Skin epidermis (tissue), 12 donors: Measurements from ENCODE around the gene SCT.
A peak's percentile ranks its signal among the peaks of the same experiment; 100 is the strongest.

Experiments
- H3K27ac ChIP-seq, 21 experiments: fragments of 200-600 bp; sonication (generic) in 11 of 21; one replicate each; pipeline ENCODE4 v1.5.0; 2020; ENCODE audit warnings: mild to moderate bottlenecking in 3 of 21, inconsistent platforms in 2 of 21, moderate library complexity in 2 of 21
- H3K4me3 ChIP-seq, 7 experiments: fragments of 200-600 bp; sonication (generic) in 2 of 7; one replicate each; pipeline ENCODE4 v1.5.0; 2020; ENCODE audit warnings: inconsistent platforms in 2 of 7, mild to moderate bottlenecking in 2 of 7, moderate library complexity in 1 of 7

SCT gene

DNA sequence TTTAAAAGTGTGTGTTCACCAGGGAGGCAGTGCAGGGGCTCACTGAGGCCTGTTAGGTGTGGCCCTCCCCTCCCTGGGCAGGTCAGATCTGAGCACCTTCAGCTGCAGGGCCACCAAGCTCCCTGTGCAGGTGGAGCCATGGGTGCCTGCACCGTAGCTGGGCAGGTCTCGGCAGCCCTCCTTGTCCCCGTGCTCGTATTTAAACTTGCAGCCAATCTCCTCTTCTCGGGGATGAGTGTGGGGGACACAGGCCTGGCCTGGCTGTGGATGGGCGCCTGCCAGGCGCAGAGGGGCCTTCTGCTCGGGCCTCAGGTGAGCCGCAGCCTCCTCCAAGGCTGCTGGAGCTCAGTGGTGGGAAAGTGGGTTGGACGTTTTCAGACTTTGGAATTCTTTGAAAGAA lies 31.6 kb downstream of the SCT start:
- no peak overlapping the region for H3K4me3 ChIP-seq
- no peak overlapping the region for H3K27ac ChIP-seq

DNA sequence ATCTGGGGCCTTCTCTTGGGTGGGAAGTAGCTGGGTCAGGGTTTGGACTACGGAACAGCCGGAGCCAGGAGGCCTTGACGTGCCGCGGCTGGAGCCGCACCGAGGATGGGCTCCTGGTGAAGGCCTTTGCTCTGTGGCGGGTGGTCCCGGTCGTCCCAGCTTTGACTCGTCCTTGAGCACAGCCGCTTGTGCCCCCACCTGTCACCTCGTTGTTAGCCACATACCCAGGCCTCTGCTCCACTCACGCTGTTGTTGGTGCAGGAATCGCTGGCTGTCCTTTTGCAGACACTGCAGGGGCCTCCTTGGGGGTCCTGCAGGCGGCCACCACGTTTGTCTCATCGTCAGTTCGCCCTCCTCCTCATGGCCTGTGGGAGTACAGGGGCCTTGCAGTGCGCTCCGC lies 33.6 kb downstream of the SCT start:
- Histone ChIP-seq H3K27ac (no peak overlapping the region), H3K4me3 (no peak overlapping the region)

DNA sequence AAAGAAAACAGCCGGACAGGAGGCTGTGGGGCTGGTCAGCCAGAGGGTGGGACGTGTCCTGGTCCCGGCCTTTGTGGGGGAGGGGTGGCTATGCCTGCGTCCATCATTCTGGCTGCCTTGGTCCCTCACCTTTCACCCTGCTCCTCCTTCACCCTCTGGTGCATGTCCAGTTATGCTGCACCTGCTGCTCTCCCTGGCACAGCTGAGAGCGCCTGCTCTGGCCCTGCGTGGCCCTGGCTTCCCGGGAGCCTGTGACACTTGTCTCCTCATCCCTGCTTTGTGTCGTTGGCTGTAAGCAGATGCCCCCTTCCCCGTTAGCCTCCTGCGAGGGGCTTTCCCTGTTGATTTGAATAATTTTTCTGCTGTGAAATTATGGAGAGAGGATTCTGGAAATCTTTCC lies 34.1 kb downstream of the SCT start:
- H3K4me3 ChIP-seq: no peak overlapping the region

DNA sequence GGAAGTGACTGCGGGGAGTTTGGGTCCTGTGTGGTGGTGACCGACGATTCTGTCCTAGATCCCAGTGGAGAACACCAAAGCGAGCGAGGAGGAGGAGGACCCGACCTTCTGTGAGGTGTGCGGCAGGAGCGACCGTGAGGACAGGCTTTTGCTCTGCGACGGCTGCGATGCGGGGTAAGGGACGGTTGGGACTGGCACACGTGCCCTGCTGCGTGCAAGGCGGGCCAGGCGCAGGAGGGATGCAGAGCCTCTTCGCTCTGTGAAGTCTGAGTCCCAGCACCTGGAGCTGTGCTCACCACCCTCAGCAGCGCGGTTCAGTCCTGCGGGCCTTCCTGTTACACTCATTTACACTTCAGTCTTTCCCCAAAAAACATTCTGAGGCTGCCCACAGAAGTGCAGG lies 34.5 kb downstream of the SCT start:
- H3K27ac ChIP-seq: no peak overlapping the region
- no peak overlapping the region for H3K4me3 ChIP-seq

More for the DNA sequence above, 34.1 kb downstream of the SCT start:
- H3K27ac ChIP-seq: no peak overlapping the region

DNA sequence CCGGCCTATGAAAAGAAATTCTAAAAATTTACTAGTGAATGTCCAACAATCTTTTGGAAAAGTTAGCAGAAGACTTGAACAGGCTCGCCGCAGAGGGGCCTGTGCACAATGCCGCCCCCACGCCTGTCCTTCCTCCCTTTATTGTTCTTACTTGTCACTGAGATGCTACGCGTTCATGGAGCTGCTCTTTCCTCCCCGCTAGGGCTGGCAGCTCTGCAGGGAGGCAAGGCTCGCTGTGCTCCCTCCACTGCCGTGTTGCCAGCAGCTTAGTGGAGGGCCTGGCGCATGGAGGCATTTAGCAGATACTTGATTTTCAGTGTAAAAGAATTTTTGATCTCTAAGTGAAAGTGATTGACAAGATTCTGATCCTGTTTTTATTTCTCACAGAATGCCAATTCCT lies 36.0 kb downstream of the SCT start:
- Histone ChIP-seq H3K27ac (no peak overlapping the region), H3K4me3 (no peak overlapping the region)

DNA sequence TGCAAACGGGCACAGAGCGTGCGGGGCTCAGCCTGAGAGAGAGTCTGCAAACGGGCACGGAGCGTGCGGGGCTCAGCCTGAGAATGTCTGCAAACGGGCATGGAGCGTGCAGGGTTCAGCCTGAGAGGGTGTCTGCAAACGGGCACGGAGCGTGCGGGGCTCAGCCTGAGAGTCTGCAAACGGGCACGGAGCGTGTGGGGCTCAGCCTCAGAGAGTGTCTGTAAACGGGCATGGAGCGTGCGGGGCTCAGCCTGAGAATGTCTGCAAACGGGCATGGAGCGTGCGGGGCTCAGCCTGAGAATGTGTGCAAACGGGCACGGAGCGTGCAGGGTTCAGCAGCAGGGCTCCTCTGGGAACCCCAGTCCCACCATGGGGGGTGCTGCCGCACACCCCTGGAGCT lies 37.2 kb downstream of the SCT start:
- H3K27ac ChIP-seq: no peak overlapping the region
- H3K4me3 ChIP-seq: no peak overlapping the region

DNA sequence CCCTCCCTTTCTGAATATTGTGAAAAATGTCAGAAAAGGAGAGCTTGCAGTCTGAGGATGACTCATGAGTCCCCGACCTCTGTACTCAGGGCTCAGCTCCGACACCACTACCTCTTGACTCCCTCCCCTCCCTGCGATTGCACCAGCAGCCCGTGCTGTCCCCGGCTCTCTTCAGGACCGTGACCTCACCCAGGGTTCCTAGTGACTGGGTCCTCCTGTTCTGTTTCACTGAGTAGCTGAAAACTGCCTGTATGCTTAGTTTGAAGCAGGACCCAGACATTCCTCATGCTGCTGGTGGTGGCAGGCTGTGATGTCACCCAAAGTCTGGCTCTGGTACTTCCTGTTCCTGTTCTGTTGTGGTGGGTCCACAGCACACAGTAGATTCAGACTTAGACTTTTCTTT lies 39.0 kb downstream of the SCT start:
- H3K27ac ChIP-seq: peak overlapping the region in 9 of 21 experiments; percentile 11 to 70 (median 49)
- H3K4me3 ChIP-seq: no peak overlapping the region

DNA sequence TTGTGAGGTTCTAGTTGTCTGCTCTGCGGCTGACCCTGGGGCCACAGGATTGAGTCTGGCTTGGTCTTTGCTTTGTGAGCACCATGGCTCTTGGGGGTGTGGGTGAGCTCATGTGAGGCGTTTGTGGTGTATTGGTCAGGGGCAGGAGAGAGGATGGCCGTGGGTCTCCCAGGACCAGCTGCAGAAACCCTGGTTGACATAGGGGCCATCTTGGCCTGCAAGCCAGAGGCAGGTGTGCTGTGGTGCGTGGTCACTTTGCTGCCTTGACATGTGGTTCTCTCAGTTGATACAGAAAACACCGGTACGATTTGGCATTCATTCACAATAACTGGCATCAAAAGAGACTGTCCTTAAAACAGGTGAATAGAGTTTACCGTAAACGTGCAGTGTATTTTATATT lies 39.4 kb downstream of the SCT start:
- no peak overlapping the region for H3K4me3 ChIP-seq
- peak overlapping the region in 8 of 21 experiments; percentile 30 to 70 (median 52) for H3K27ac ChIP-seq

DNA sequence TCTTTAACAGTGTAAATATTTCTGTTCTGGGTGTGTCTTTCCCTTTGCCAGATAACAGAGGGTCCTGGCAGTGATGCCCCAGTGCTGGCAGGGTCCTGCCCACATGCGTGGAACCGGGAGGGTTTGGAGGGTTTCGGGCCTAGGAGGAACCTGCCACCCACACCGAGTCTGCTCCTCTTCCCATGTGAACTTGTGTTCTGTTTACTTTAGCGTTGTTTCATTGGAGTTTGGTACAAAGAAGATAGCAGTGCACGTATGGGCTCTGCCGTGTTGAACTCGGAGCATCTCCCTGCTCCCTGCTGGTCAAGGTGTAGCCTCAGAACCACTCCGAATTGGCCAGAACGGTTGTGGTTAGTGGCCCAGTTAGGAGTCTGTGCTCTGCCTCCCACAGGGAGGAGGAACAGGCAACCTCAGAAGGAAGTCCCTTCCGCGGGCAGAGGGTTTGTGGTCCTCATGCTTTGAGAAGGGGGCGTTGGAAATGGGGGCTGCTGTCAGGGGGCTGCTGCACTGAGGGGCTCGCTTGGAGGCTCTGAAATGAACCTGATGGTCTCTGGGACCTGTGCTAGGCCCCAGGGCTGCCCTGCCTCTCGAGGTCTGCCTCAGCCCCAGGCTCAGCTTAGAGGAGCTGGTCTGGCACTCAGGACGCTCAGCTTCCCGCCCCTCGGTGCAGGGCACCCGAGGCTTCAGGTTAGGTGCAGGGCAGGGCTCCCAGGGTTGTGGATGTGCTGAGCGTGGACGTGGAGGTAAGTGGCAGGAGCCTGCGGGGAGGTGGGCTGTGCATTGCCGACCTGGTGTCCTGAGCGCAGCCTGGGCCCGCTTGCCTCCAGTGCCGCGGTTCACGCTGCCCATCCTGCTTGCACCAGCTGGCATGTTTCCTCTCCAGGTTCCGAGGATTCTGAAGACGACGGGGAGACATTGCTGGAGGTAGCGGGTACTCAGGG lies 40.3 kb downstream of the SCT start:
- Histone ChIP-seq H3K4me3 (no peak overlapping the region), H3K27ac (peak overlapping the region in 2 of 21 experiments; percentile 37 to 70)

DNA sequence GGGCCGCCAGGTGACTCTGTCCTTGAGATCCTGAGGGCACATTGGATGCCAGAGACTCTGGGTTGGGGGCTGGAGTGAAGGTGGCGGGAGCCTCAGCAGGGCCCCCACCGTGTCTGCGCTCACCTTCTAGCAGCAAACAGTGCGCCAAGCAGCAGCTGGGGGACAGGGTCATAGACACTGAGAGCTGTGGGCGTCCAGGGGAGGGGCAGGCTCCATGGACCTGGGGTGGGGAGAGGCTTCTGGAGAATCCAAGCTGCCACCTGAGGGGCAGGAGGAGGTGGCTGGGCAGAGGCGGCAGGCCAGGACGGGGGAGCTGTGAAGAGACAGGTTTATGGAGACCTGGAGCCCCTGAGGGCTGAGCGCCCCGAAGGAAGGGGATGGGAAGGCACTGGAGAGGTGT lies 42.7 kb downstream of the SCT start:
- Histone ChIP-seq H3K27ac (no peak overlapping the region), H3K4me3 (no peak overlapping the region)

DNA sequence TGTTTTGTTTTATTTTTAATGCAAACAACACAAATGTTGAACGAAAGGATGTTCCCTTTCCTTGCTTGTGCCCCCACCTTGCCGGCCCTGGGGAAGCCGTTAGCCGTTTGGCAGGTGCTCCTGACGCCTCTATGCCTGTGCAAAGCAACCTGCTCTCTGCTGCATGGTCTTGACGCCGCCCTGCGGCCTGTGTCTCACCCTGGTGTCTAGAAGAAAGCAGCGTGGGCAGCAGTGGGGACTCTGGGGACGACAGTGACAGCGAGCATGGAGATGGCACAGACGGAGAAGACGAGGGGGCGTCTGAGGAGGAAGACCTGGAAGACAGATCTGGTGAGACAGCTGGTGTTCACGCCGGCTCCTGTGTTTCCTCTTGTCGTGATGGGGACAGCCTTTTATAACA lies 45.2 kb downstream of the SCT start:
- no peak overlapping the region for H3K4me3 ChIP-seq
- H3K27ac ChIP-seq: no peak overlapping the region

DNA sequence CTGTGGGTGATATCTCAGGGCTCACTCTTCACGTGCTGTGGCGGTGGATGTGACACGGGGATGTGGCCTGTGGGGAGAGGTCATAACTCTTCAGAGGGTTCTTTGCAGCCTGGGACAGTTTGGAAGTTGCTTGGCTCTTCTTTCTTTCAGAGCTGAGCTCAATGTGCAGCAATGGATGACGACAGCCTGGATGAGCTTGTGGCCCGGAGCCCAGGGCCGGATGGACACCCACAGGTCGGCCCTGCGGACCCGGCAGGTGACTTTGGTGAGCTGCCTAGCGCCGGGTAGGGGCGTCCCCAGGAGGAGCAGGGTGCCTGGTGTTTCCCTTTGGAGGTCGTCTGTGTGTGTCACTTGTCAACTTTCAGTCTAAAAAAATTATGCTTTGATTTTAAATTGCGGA lies 45.6 kb downstream of the SCT start:
- Histone ChIP-seq H3K4me3 (no peak overlapping the region), H3K27ac (no peak overlapping the region)

DNA sequence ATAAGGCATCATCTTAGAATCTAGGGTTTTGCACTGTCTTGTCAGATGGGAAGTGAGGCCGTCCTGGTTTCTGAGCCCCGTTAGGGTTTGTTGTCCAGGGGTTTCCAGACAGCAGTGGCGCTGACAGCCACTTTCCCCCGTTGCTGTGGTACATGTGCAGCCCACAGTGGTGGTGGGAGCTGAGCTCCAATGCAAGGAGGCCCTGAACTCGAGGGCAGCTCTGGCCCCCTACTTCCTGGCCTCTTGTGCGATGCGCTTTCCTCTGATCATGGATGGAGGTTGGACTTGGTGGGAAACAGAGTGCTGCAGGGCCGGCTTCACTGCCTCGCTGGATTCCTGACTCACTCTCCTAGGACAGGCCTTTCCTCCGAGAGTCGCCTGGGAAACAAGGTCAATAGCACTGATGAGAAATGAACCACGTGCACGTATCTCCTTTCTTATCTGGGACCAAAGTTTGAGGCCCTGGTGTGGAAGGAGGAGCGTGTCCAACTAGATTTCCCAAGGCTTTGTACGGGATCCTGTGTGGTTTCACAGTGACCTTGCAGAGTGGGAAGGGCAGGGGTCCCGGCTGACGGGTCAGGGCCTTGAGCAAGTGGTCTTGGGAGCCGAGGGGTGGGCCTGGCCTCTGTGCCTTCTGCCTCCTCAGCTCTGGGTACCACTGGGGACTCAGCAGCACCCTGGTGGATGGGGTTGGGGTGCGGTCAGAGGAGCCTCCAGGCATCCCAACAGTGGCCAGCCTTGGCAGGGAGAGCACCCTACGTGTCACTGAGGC lies 47.0 kb downstream of the SCT start:
- peak overlapping the region in 1 of 21 experiments; percentile 20 for H3K27ac ChIP-seq
- H3K4me3 ChIP-seq: no peak overlapping the region

DNA sequence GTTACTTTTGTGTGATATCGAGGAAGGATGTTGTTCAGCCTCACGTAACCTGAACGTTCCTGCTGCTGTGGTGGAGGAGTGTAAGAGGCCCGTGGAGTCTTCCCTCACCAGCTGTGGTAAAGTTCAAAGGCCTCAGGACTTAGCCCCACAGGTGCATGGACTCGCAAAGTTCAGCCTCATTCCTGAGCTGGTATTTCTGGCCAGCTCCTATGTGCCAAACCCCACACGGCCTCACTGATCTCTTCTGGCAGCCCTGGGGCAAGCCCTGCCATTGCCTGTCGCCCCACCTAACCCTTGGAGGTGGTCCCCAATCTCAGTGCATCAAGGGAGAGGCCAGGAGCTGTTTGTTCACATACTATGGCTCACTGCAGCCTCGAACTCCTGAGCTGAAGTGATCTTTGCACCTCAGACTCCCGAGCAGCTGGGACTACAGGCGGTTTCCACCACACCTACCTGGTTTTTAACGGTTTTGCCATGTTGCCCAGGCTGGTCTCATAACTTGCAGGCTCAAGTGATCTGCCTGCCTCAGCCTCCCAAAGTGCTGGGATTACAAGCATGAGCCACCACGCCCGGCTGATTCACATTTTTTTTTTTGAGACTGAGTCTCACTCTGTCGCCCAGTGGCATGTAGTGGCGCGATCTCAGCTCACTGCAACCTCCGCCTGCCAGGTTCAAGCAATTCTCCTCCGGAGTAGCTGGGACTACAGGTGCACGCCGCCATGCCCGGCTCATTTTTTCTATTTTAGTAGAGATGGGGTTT lies 48.5 kb downstream of the SCT start:
- H3K27ac ChIP-seq: peak overlapping the region in 5 of 21 experiments; percentile 3 to 96 (median 47)
- H3K4me3 ChIP-seq: peak overlapping the region in 2 of 7 experiments; percentile 73 to 92

DNA sequence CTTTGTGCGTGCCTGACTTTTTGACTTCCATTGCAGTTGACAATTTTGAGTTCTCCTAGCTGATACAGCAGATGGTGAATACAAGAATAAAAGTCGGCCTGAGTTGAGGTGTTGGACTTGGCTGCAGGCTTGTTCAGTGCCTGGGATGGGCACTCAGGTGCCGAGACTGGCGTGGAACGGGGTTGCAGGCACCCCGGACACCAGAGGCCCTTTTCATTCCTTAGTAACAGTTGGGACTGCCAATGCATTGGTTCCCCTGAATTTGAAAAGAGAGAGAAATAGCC lies 49.4 kb downstream of the SCT start:
- H3K4me3 ChIP-seq: peak overlapping the region; percentile 56 to 92 (median 74)
- peak overlapping the region in 16 of 21 experiments; percentile 86 to 99 (median 96) for H3K27ac ChIP-seq

DNA sequence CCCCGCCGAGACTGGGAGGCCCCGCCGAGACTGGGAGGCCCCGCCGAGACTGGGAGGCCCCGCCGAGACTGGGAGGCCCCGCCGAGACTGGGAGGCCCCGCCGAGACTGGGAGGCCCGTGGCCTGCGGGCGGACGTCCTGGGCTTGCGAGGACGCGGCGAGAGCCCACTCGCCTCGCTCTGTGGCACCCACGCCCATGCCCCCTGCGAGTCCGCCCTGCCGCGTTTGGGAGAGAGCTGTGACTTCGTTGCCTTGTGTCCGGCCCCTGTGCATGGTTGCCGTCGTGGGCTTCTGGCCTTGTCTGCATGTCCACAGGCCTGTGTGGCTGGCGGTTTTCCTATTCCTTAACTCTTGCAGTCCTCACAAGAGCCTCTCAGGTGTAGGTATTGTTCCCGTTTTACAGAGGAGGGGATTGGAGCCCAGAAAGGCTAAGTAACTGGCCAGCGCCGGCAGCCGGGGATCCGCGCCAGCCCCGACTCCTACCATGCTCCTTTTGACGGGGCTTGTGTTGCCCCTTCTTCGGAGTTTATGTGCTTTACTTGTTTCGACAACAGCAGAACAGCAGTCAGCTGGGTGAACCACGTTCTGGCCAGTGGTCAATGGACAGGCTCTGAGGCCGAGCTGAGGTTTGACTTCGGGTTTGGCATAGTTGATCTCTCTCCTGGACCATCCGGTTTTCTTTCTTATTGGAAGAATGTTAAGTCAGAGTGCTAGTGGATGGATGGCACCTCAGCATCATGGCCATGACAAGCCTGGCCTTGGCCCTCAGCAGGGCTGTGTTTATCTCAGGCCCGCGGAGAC lies 50.0 kb downstream of the SCT start:
- peak overlapping the region in 20 of 21 experiments; percentile 12 to 99 (median 96) for H3K27ac ChIP-seq
- peak overlapping the region; percentile 56 to 92 (median 74) for H3K4me3 ChIP-seq
